Astrocyte (in vitro differentiated cells and primary cell): ENCODE results near the gene MED13L.

Source experiments
- EZH2 ChIP-seq: IDR thresholded peaks from 2 replicates; pipeline ENCODE4 v1.6.1; 2012; ENCODE audit warnings: mild to moderate bottlenecking, low read length, inconsistent platforms; ENCODE audit not compliant: insufficient read depth
- TF ChIP-seq, protein P1 (sequence below): IDR thresholded peaks from 2 replicates; pipeline ENCODE4 v1.5.1; 2011; ENCODE audit warnings: low read depth, mild to moderate bottlenecking, inconsistent platforms, low read length, moderate library complexity; ENCODE audit not compliant: insufficient read depth

GRCh38 chr12:116024769-116025168 lies 252.7 kb downstream of the MED13L start:
- TF ChIP-seq, protein P1, sequence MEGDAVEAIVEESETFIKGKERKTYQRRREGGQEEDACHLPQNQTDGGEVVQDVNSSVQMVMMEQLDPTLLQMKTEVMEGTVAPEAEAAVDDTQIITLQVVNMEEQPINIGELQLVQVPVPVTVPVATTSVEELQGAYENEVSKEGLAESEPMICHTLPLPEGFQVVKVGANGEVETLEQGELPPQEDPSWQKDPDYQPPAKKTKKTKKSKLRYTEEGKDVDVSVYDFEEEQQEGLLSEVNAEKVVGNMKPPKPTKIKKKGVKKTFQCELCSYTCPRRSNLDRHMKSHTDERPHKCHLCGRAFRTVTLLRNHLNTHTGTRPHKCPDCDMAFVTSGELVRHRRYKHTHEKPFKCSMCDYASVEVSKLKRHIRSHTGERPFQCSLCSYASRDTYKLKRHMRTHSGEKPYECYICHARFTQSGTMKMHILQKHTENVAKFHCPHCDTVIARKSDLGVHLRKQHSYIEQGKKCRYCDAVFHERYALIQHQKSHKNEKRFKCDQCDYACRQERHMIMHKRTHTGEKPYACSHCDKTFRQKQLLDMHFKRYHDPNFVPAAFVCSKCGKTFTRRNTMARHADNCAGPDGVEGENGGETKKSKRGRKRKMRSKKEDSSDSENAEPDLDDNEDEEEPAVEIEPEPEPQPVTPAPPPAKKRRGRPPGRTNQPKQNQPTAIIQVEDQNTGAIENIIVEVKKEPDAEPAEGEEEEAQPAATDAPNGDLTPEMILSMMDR = no peak
- no peak for TF ChIP-seq EZH2
